HG02970 (cell line): ENCODE results near the gene SGPP2.

Source experiments
- ATAC-seq: cut with Tn5 transposase; IDR thresholded peaks from one replicate; pipeline ENCODE4 v1.9.1; 2021; ENCODE audit warnings: mild to moderate bottlenecking, moderate library complexity, moderate number of reproducible peaks; ENCODE audit not compliant: unreplicated experiment, low FRiP score

Gene SGPP2

GRCh38 chr2:222518570-222519381, 94.4 kb downstream of the SGPP2 start:
- no peak for ATAC-seq

GRCh38 chr2:222521099-222521498, 96.8 kb downstream of the SGPP2 start:
- ATAC-seq: no peak

GRCh38 chr2:222522082-222522481, 97.7 kb downstream of the SGPP2 start:
- ATAC-seq: no peak

GRCh38 chr2:222523783-222524544, 99.6 kb downstream of the SGPP2 start:
- ATAC-seq: peak; percentile 56

- no peak for ATAC-seq
Measured at GRCh38 chr2:222525811-222526210, 101.5 kb downstream of the SGPP2 start.

- no peak for ATAC-seq
Measured at GRCh38 chr2:222526480-222527277, 102.3 kb downstream of the SGPP2 start.

- no peak for ATAC-seq
Measured at GRCh38 chr2:222532315-222532714, 108.0 kb downstream of the SGPP2 start.

- no peak for ATAC-seq
Measured at GRCh38 chr2:222535477-222535876, 111.1 kb downstream of the SGPP2 start.

- no peak for ATAC-seq
Measured at GRCh38 chr2:222538535-222538934, 114.2 kb downstream of the SGPP2 start.

- ATAC-seq: no peak
Measured at GRCh38 chr2:222544661-222545060, 120.3 kb downstream of the SGPP2 start.

GRCh38 chr2:222545823-222546795, 121.8 kb downstream of the SGPP2 start:
- ATAC-seq: no peak

- no peak for ATAC-seq
Measured at GRCh38 chr2:222547083-222547482, 122.7 kb downstream of the SGPP2 start.

GRCh38 chr2:222548992-222549391, 124.6 kb downstream of the SGPP2 start:
- ATAC-seq: no peak

GRCh38 chr2:222554517-222554916, 130.2 kb downstream of the SGPP2 start:
- ATAC-seq: no peak

GRCh38 chr2:222561151-222561550, 136.8 kb downstream of the SGPP2 start:
- ATAC-seq: no peak

GRCh38 chr2:222561817-222562645, 137.7 kb downstream of the SGPP2 start:
- ATAC-seq: no peak

- no peak for ATAC-seq
Measured at GRCh38 chr2:222563106-222563718, 138.9 kb downstream of the SGPP2 start.

- ATAC-seq: no peak
Measured at GRCh38 chr2:222563936-222564335, 139.6 kb downstream of the SGPP2 start.
